ENCODE measurements around the gene CCDC88C. TPM values are rescaled to one million over a fixed set of nuclear protein-coding genes. Genes with fewer than 3 reads are reported as not detected.

CCDC88C gene
- polyA plus RNA-seq, 1 donor (not counting 4 experiments of a cell fraction or from before 2014, with no cell fraction given) = 2.4 TPM

DNA sequence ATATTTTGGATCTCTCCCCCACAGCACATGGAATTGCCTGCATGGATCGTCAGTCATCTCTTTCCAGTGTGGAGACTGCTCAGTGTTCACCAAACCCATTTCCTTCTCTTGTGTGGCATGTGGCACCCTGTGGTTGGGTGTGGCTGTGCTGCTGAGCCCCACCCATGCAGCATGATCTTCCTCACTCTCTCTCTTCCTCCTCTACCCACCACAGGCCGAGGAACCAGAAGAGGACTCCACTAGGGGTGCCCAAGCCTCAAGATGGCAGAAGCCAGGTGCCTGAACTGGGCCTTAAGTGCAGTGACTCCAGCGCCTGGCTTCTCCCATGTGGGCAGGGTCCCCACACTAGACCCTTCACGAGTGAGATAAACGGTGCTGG is 106.3 kb downstream of the CCDC88C start:
- H3K4me2 ChIP-seq (ENCODE audit: control insufficient read depth, extremely low read depth, insufficient read depth, low read depth, low read length) = no peak overlapping the region
- FAIRE-seq = no peak

DNA sequence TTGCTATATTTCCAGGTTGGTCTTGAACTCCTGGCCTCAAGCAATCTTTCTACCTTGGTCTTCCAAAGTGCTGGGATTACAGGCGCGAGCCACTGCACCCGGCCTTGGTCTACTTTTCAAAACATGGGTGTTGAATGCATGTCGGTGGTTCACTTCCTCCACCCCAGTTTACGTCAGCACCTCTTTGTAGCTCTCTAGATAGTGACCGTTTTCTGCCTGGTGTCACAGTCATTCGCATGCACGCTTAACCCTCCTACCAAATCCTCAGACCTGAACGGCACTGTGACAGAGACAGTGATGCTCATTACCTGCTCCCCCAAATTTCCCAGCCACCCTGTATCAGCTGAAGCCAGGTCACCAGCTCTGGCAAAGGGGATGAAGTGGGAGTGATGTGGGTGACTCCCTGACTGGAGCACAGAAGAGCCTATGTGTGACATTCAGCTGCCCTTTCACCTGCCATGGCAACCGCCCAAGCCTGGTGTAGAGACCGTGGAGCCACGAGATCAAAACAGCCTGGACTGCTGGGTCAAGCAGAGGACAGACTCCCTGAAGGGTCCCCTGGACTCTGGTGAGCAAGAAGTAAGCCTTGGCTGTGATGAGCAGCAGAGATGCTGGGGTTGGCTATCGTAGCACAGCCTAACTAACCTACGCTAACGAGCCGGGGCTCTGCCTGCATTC is 106.9 kb downstream of the CCDC88C start:
- Histone ChIP-seq H3K9me1 (ENCODE audit: control insufficient read depth, extremely low read depth, insufficient read depth, low read length) (no peaks in the 10 kb centered on the region), H3K36me3 (ENCODE audit: control insufficient read depth in 2 of 2, extremely low read depth in 1 of 2, insufficient read depth in 2 of 2, low read length in 2 of 2) (peaks cover 0 to 4% of the 10 kb centered on the region in 2 experiments), H3K27me3 (ENCODE audit: control insufficient read depth, extremely low read depth, insufficient read depth, low read length) (no peaks in the 10 kb centered on the region), H3K79me2 (ENCODE audit: control insufficient read depth, insufficient read depth, low read length) (no peaks in the 10 kb centered on the region), H3K4me3 (ENCODE audit: control insufficient read depth in 2 of 3, extremely low read depth in 1 of 3, insufficient read depth in 2 of 3, low read depth in 1 of 3, low read length in 3 of 3) (no peak overlapping the region), H4K20me1 (ENCODE audit: control insufficient read depth, extremely low read depth, insufficient read depth, low read length) (no peaks in the 10 kb centered on the region), H3K4me1 (ENCODE audit: control insufficient read depth, extremely low read depth, insufficient read depth, low read length) (no peaks in the 10 kb centered on the region), H3K27ac (ENCODE audit: control insufficient read depth, insufficient read depth, low read length) (no peak overlapping the region), H3K9me3 (ENCODE audit: control insufficient read depth, low read depth, low read length) (no peaks in the 10 kb centered on the region), H3K4me2 (ENCODE audit: control insufficient read depth, extremely low read depth, insufficient read depth, low read depth, low read length) (no peak overlapping the region), H3K9ac (ENCODE audit: control insufficient read depth, extremely low read depth, insufficient read depth, low read length) (no peak overlapping the region), H2AFZ (ENCODE audit: control insufficient read depth, low read length) (no peak overlapping the region)
- DNase-seq (ENCODE audit: low read depth, low spot score) (no peak), FAIRE-seq (no peak)
- dilution Hi-C loops (cut with MboI; ENCODE audit: extremely low pct_ligation_motif_present, low sequenced_read_pairs) = no loop called here
- TF ChIP-seq, protein P1, sequence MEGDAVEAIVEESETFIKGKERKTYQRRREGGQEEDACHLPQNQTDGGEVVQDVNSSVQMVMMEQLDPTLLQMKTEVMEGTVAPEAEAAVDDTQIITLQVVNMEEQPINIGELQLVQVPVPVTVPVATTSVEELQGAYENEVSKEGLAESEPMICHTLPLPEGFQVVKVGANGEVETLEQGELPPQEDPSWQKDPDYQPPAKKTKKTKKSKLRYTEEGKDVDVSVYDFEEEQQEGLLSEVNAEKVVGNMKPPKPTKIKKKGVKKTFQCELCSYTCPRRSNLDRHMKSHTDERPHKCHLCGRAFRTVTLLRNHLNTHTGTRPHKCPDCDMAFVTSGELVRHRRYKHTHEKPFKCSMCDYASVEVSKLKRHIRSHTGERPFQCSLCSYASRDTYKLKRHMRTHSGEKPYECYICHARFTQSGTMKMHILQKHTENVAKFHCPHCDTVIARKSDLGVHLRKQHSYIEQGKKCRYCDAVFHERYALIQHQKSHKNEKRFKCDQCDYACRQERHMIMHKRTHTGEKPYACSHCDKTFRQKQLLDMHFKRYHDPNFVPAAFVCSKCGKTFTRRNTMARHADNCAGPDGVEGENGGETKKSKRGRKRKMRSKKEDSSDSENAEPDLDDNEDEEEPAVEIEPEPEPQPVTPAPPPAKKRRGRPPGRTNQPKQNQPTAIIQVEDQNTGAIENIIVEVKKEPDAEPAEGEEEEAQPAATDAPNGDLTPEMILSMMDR (optimal IDR thresholded peaks at IDR 0.05 in 1 of 3, IDR thresholded peaks at IDR 0.05 in 1 of 3, conservative IDR thresholded peaks at IDR 0.05 in 1 of 3; ENCODE audit: extremely low read depth in 1 of 3, insufficient read depth in 2 of 3, low read length in 3 of 3) = no peak
- TF ChIP-seq EZH2 (IDR thresholded peaks at IDR 0.05; ENCODE audit: low read length) = no peak

More for the DNA sequence above, 106.3 kb downstream of the CCDC88C start:
- no peaks in the 10 kb centered on the region for H3K9me1 ChIP-seq (ENCODE audit: control insufficient read depth, extremely low read depth, insufficient read depth, low read length)
- no peaks in the 10 kb centered on the region for H3K79me2 ChIP-seq (ENCODE audit: control insufficient read depth, insufficient read depth, low read length)
- peaks cover 0 to 4% of the 10 kb centered on the region in 2 experiments for H3K36me3 ChIP-seq (ENCODE audit: control insufficient read depth in 2 of 2, extremely low read depth in 1 of 2, insufficient read depth in 2 of 2, low read length in 2 of 2)
- H3K4me1 ChIP-seq (ENCODE audit: control insufficient read depth, extremely low read depth, insufficient read depth, low read length) = no peaks in the 10 kb centered on the region
- H3K27me3 ChIP-seq (ENCODE audit: control insufficient read depth, extremely low read depth, insufficient read depth, low read length) = no peaks in the 10 kb centered on the region
- no peaks in the 10 kb centered on the region for H3K9me3 ChIP-seq (ENCODE audit: control insufficient read depth, low read depth, low read length)
- no peak for DNase-seq (ENCODE audit: low read depth, low spot score)
- no peak overlapping the region for H3K4me3 ChIP-seq (ENCODE audit: control insufficient read depth in 2 of 3, extremely low read depth in 1 of 3, insufficient read depth in 2 of 3, low read depth in 1 of 3, low read length in 3 of 3)
- no peak overlapping the region for H3K27ac ChIP-seq (ENCODE audit: control insufficient read depth, insufficient read depth, low read length)
- TF ChIP-seq, protein P1 (optimal IDR thresholded peaks at IDR 0.05 in 1 of 3, IDR thresholded peaks at IDR 0.05 in 1 of 3, conservative IDR thresholded peaks at IDR 0.05 in 1 of 3; ENCODE audit: extremely low read depth in 1 of 3, insufficient read depth in 2 of 3, low read length in 3 of 3) = no peak
- TF ChIP-seq EZH2 (IDR thresholded peaks at IDR 0.05; ENCODE audit: low read length) = no peak
- no peak overlapping the region for H3K9ac ChIP-seq (ENCODE audit: control insufficient read depth, extremely low read depth, insufficient read depth, low read length)
- dilution Hi-C loops (cut with MboI; ENCODE audit: extremely low pct_ligation_motif_present, low sequenced_read_pairs) = no loop called here
- no peak overlapping the region for H2AFZ ChIP-seq (ENCODE audit: control insufficient read depth, low read length)
- H4K20me1 ChIP-seq (ENCODE audit: control insufficient read depth, extremely low read depth, insufficient read depth, low read length) = no peaks in the 10 kb centered on the region

All from keratinocyte (primary cell).